GM18951 (cell line): Measurements from ENCODE around the gene FBXL14.
"Not testable (repeated sequence)": the region's sequence is repeated elsewhere in the genome, so short reads cannot be mapped to it uniquely, and the experiment has no call there.

ENCODE experiments used
- POLR2A ChIP-seq: IDR thresholded peaks from 4 replicates; pipeline ENCODE4 v1.6.1; 2011; ENCODE audit warnings: mild to moderate bottlenecking; ENCODE audit not compliant: insufficient read length, insufficient read depth; ENCODE audit errors: extremely low read depth
- in situ Hi-C: fragments of 300-500 bp; cut with MboI; formaldehyde crosslinking; loops from one replicate; pipeline ENCODE4 v1.12.0; 2022; ENCODE audit warnings: low sequenced_read_pairs, mixed read lengths, inconsistent platforms; ENCODE audit not compliant: unreplicated experiment

Gene FBXL14

DNA sequence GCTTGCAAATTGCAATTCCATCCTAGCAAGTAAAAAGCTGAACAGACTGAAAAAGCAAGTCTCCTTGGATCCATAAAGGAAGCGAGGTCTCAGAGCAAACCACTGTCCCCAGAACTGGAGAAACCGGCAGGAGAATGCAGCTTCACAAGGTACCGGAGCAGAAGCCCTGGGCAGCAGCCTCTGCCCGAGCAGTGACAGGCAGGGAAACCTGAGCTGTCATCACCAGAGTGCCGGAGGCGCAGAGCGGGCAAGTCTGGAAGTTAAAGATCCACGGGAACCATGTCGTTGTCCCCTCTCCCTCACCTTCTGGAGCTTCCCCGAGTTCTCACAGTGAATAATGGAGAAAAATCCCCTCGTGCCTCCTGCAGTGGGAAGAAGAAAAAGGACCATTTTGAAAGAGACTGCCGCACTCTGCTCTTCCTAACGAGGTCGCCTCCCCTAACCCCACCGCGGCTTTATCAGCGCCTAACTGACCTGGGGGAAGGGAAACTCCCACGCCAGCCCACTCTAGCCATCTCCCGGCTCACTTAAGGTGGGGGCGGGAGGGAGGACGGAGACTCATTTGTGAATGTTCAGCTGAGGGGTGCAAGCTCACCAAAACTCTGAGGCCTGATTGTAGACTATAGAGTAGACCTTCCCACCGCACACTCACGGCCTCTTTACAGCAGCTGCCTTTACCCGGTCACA is 27.8 kb downstream of the FBXL14 start:
- TF ChIP-seq POLR2A = no peak
- in situ Hi-C loops = no loop called here

DNA sequence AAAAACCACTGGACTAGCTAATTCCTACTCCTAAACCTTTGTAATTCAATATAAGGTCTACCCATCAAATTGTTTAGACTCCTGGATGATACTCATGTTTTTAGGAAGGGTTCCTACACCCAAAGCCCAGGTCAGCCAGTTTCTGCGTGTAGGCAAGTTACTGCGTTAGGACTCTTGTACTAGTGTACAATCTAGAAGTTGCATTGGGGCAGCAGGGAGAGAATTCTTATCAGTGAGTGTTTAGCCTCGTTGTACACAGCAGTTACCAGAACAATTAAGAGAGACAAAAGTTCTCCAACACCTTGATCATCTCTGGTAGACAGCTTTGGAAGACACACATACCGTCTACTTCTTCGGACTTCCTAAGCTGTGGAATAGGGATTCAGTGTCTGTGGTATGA is 29.2 kb downstream of the FBXL14 start:
- in situ Hi-C loops = no loop called here
- no peak for TF ChIP-seq POLR2A

- in situ Hi-C loops = no loop called here
Observed at GRCh38 chr12:1564067-1564466, 30.3 kb downstream of the FBXL14 start.

DNA sequence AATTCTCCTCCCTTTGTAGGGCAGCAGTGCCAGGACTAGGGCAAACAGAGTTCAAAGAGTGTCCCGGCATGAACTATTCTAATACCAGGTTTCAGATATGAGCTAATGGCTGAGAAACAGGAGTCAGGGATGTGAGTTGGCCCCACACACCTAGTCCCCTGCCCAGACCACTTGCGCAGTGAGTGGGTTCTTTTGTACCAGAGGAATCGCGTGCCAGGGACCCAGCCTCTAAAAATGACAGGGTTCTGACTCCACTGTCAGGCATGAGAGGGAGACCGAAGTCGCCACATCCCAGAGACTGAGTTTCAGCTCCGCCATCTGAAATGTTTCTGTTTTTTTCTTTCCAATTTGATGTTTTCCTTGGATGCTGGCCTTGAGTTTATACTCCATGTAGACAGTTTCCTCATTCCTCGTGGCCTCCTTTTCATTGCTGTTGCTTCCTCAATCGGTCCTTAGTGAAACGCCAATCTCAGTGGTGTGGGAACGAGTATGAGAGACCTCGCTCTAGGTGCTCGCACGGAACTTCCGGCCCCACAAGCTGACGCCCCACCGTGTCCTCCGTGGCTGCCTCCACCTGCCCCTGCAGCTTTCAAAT is 31.5 kb downstream of the FBXL14 start:
- in situ Hi-C loops = no loop called here
- TF ChIP-seq POLR2A = no peak

More at GRCh38 chr12:1564067-1564466, 30.3 kb downstream of the FBXL14 start:
- no peak for TF ChIP-seq POLR2A

GRCh38 chr12:1560704-1561103 is 33.7 kb downstream of the FBXL14 start:
- in situ Hi-C loops = no loop called here
- TF ChIP-seq POLR2A = no peak

- no peak for TF ChIP-seq POLR2A
- in situ Hi-C loops = no loop called here
Observed at GRCh38 chr12:1559676-1560091, 34.7 kb downstream of the FBXL14 start.

DNA sequence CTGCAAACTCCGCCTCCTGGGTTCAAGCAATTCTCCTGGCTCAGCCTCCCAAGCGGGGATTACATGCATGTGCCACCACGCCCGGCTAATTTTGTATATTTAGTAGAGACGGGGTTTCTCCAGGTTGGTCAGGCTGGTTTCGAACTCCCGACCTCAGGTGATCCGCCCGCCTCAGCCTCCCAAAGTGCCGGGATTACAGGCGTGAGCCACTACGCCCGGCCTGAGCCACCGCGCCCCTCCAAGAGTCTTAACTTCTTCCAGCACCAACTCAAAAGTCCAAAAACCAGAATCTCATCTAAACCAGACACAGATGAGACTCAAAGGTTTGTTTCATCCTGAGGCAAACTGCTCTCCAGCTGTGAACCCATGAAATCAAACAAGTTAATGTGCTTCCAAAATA is 36.3 kb downstream of the FBXL14 start:
- in situ Hi-C loops = not testable (repeated sequence)

GRCh38 chr12:1553987-1554982 is 40.1 kb downstream of the FBXL14 start:
- in situ Hi-C loops = no loop called here
- peak; percentile 22 for TF ChIP-seq POLR2A

DNA sequence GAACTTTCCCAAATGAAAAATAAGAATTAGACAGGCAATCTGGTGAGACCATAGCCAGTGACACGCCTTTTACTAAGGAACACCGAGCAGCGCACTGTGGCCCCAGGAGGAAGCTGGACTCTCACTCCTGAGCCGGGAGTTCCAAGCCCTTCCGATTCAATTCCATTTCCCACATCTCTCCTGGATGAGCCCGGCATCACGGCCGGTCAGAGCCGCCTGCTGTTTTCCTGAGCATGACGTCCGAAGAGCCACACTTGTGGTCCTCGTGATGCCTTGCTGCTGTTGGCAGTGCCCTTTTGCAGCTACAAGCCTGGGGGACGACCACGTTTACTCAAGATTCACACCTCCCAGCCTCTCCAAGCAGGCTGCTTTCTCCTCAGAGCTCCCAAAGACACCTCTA is 40.8 kb downstream of the FBXL14 start:
- no peak for TF ChIP-seq POLR2A
- in situ Hi-C loops = no loop called here

DNA sequence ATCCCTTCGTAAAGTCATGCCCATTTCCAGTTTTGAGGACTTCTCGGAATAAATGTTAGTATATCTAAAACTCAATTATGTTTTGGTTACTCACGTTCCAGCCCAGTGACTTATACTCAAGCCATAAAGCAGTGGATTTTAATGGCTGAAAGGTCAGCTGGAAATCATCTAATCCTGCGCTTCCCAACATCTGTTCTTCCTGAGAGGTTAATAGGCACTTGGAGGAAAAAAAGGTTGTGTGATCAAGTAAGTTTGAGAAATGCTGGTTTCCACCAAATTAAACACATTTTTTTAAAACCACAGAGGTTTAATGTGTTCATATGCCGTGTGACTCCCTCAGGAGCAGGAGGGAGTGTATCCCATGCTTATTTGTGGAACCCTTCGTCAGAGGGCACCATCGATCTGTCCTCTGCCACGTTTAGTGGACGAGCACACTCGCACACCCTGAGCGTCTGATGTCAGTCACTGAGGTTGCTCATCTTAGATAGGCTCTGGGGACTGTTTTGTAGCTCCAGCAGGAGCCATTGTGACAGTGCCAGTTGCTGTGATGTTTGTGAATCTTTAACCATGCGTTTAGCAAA is 41.4 kb downstream of the FBXL14 start:
- in situ Hi-C loops = no loop called here
- no peak for TF ChIP-seq POLR2A

GRCh38 chr12:1552171-1552570 is 42.2 kb downstream of the FBXL14 start:
- in situ Hi-C loops = no loop called here

DNA sequence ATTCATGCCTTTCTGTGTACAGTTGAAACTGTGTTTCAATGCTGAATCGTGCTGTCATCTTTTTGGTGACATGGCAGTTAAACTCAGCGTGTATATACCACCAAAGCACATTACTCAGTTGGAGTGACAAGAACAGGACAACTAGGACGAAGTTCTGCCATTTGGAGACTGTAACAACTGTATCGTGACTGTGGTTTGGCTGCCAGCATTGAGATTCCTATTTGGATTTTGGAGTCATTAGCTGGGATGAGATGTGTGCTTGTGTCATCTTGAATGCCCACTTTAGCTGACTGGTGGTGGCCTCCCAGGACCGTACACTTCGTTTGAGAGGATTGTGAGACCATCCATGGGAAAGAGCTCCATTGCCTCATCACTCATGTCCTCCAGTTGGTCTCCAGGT is 42.9 kb downstream of the FBXL14 start:
- TF ChIP-seq POLR2A = no peak
- in situ Hi-C loops = no loop called here

More at GRCh38 chr12:1552171-1552570, 42.2 kb downstream of the FBXL14 start:
- no peak for TF ChIP-seq POLR2A
